NT2/D1 (cell line): Measurements from ENCODE around the gene SLCO2B1.

Experiments
- SUZ12 ChIP-seq: IDR thresholded peaks from 2 replicates; pipeline ENCODE4 v1.6.1; 2011; ENCODE audit not compliant: insufficient read length, insufficient read depth; ENCODE audit errors: extremely low read depth
- ZNF274 ChIP-seq: IDR thresholded peaks from 2 replicates; pipeline ENCODE4 v1.6.1; 2011; ENCODE audit warnings: mild to moderate bottlenecking, low read depth, low read length

GRCh38 chr11:75145196-75145971 is 5.5 kb upstream of the SLCO2B1 start:
- TF ChIP-seq ZNF274 = no peak
- TF ChIP-seq SUZ12 = no peak
